ENCODE data around the gene PPP1CA.

DNA sequence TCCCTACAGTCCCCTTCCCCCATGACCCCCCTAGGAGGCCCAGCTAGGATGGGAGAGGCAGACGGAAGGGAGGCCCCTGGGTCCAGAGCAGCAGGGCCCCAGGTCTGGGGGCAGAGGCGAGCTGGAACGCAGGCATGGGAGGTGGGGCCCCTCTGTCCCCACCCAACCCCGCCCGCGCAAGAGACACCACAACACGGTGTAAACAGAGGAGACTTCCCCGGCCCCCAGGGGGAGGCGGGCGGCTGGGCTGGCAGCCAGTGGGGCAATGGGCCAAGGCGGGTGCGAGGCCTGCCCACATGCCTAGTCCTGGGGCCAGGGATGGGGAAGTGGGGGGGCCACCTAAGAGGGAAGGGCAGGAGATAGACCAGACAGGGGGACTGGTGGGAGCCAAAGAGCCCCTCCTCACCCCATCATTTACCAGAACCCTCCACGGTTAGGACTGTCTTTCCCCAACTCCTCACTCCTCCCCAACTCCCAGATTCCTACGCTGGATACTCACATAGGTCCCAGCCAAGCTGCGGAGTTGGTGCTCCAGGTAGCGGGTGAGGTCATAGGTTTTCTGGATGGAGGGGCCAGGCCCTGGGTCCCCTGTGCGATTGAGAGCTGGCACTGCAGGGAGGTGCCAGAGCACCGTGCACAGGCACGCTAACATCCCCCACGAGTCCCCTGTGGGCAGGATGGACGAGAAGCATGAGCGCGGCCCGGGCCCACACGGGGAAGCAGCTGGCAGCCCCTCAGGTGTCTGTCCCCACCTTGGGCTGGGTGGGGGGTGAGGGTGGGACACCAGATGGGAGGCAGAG is 34.5 kb downstream of the PPP1CA start:
- TF ChIP-seq POLR2A (IDR thresholded peaks at IDR 0.05): no peak
- TF ChIP-seq, protein P1, sequence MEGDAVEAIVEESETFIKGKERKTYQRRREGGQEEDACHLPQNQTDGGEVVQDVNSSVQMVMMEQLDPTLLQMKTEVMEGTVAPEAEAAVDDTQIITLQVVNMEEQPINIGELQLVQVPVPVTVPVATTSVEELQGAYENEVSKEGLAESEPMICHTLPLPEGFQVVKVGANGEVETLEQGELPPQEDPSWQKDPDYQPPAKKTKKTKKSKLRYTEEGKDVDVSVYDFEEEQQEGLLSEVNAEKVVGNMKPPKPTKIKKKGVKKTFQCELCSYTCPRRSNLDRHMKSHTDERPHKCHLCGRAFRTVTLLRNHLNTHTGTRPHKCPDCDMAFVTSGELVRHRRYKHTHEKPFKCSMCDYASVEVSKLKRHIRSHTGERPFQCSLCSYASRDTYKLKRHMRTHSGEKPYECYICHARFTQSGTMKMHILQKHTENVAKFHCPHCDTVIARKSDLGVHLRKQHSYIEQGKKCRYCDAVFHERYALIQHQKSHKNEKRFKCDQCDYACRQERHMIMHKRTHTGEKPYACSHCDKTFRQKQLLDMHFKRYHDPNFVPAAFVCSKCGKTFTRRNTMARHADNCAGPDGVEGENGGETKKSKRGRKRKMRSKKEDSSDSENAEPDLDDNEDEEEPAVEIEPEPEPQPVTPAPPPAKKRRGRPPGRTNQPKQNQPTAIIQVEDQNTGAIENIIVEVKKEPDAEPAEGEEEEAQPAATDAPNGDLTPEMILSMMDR (IDR thresholded peaks at IDR 0.05): no peak
